Measurements from ENCODE around the gene GNRH2. TPM values are rescaled to one million over a fixed set of nuclear protein-coding genes. Genes with fewer than 3 reads are reported as not detected.

Gene GNRH2
- total and polyA plus RNA-seq, 8 donors = 1.4 to 8.0 TPM; not detected in 6

GRCh38 chr20:3039426-3039825, 4.0 kb upstream of the GNRH2 start:
- H3K4me3 ChIP-seq = no peak overlapping the region
- no peak overlapping the region for H3K27ac ChIP-seq
- 72 to 91% (median 81%) methylated on average over 4 of the region's 4 CpGs for WGBS, 5 donors
- intact Hi-C loops (cut with DNase I; ENCODE audit: low total_unique reads) = no loop called here
- TF ChIP-seq EP300 (IDR thresholded peaks at IDR 0.05) (no peak), POLR2AphosphoS5 (IDR thresholded peaks at IDR 0.05) (no peak), POLR2A (IDR thresholded peaks at IDR 0.05) (no peak)
- TF ChIP-seq, protein P1, sequence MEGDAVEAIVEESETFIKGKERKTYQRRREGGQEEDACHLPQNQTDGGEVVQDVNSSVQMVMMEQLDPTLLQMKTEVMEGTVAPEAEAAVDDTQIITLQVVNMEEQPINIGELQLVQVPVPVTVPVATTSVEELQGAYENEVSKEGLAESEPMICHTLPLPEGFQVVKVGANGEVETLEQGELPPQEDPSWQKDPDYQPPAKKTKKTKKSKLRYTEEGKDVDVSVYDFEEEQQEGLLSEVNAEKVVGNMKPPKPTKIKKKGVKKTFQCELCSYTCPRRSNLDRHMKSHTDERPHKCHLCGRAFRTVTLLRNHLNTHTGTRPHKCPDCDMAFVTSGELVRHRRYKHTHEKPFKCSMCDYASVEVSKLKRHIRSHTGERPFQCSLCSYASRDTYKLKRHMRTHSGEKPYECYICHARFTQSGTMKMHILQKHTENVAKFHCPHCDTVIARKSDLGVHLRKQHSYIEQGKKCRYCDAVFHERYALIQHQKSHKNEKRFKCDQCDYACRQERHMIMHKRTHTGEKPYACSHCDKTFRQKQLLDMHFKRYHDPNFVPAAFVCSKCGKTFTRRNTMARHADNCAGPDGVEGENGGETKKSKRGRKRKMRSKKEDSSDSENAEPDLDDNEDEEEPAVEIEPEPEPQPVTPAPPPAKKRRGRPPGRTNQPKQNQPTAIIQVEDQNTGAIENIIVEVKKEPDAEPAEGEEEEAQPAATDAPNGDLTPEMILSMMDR (IDR thresholded peaks at IDR 0.05) = no peak
- H3K4me1 ChIP-seq = peaks cover 8 to 24% (median 20%) of the 10 kb centered on the region in 4 donors
- H3K27me3 ChIP-seq = no peaks in the 10 kb centered on the region
- no peaks in the 10 kb centered on the region for H3K9me3 ChIP-seq
- H3K36me3 ChIP-seq = peaks cover 35 to 64% (median 63%) of the 10 kb centered on the region in 4 donors
- no peak for DNase-seq

DNA sequence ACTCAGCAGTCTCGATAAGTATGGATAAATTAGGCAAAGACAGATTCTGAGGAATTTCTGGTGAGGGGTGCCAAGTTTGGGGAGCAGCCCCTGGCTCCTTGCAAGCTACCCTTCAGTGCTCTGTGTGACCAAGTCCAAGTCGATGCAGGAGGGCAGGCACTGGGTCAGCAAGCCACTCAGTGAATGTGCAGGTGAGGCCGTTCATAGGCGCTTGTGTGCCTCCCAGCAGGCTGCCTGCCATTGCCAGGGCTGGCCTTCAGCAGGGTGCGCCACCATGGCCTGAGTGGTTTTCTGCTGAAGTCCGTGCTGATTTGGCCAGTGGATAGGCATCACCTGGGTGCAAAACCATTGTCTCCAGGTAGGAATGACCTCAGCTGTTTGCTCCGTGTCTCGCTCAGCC, 3.3 kb upstream of the GNRH2 start:
- H3K36me3 ChIP-seq = peaks cover 35 to 58% (median 57%) of the 10 kb centered on the region in 4 donors
- no peaks in the 10 kb centered on the region for H3K27me3 ChIP-seq
- no peak for DNase-seq
- intact Hi-C loops (cut with DNase I; ENCODE audit: low total_unique reads) = no loop called here
- no peaks in the 10 kb centered on the region for H3K9me3 ChIP-seq
- no peak overlapping the region for H3K27ac ChIP-seq
- 84 to 97% (median 94%) methylated on average over 5 to 8 of the region's 8 CpGs for WGBS, 5 donors
- TF ChIP-seq EP300 (IDR thresholded peaks at IDR 0.05) (no peak), POLR2AphosphoS5 (IDR thresholded peaks at IDR 0.05) (no peak), POLR2A (IDR thresholded peaks at IDR 0.05) (no peak)
- TF ChIP-seq, protein P1 (IDR thresholded peaks at IDR 0.05) = no peak
- H3K4me3 ChIP-seq = no peak overlapping the region
- peaks cover 8 to 28% (median 26%) of the 10 kb centered on the region in 4 donors for H3K4me1 ChIP-seq

- 18 to 42% (median 22%) methylated on average over 10 of the region's 10 CpGs for WGBS, 5 donors
- Histone ChIP-seq H3K4me1 (peaks cover 12 to 39% (median 35%) of the 10 kb centered on the region in 4 donors), H3K27ac (peak overlapping the region; percentile 46 to 94 (median 67)), H3K4me3 (peak overlapping the region in 1 of 4 donors; percentile 11), H3K27me3 (no peaks in the 10 kb centered on the region), H3K36me3 (peaks cover 21 to 40% (median 39%) of the 10 kb centered on the region in 4 donors), H3K9me3 (no peaks in the 10 kb centered on the region)
- no peak for TF ChIP-seq POLR2A (IDR thresholded peaks at IDR 0.05)
- no peak for TF ChIP-seq EP300 (IDR thresholded peaks at IDR 0.05)
- TF ChIP-seq POLR2AphosphoS5 (IDR thresholded peaks at IDR 0.05) = no peak
- TF ChIP-seq, protein P1 (IDR thresholded peaks at IDR 0.05) = no peak
- DNase-seq = peak in 1 of 2 donors; percentile 64
- intact Hi-C loops (cut with DNase I; ENCODE audit: low total_unique reads) = no loop called here
Observed at GRCh38 chr20:3041854-3042409, 1.5 kb upstream of the GNRH2 start.

- peak in 1 of 2 donors; percentile 70 for DNase-seq
- Histone ChIP-seq H3K4me1 (peaks cover 18 to 45% (median 42%) of the 10 kb centered on the region in 4 donors), H3K9me3 (no peaks in the 10 kb centered on the region), H3K27ac (peak overlapping the region; percentile 53 to 94 (median 67)), H3K27me3 (no peaks in the 10 kb centered on the region), H3K4me3 (no peak overlapping the region), H3K36me3 (peaks cover 14 to 36% (median 34%) of the 10 kb centered on the region in 4 donors)
- no peak for TF ChIP-seq POLR2AphosphoS5 (IDR thresholded peaks at IDR 0.05)
- TF ChIP-seq, protein P1 (IDR thresholded peaks at IDR 0.05) = no peak
- no peak for TF ChIP-seq POLR2A (IDR thresholded peaks at IDR 0.05)
- TF ChIP-seq EP300 (IDR thresholded peaks at IDR 0.05) = no peak
- 53 to 76% (median 64%) methylated on average over 5 of the region's 5 CpGs for WGBS, 5 donors
- intact Hi-C loops (cut with DNase I; ENCODE audit: low total_unique reads) = no loop called here
Observed at GRCh38 chr20:3042625-3043024, 797 bp upstream of the GNRH2 start.
